K562 (cell line): ENCODE data around the gene TMPRSS5. TPM values are rescaled to one million over a fixed set of nuclear protein-coding genes. Genes with fewer than 3 reads are reported as not detected.
A peak's percentile ranks its signal among the peaks of the same experiment; 100 is the strongest.

Experiments
- ETS2 ChIP-seq: IDR thresholded peaks from 2 replicates; pipeline ENCODE4 v1.6.1; 2016; ENCODE audit warnings: borderline replicate concordance, missing genetic modification characterization, mild to moderate bottlenecking, moderate library complexity, missing compliant biosample characterization; ENCODE audit not compliant: poor library complexity, severe bottlenecking
- GABPB2 ChIP-seq: fragments of 250-450 bp; sonication (Bioruptor Pico); conservative IDR thresholded peaks from 2 replicates; pipeline ENCODE4 v1.5.1; 2021; ENCODE audit warnings: mild to moderate bottlenecking
- HDGF ChIP-seq: fragments of 450-650 bp; IDR thresholded peaks from 2 replicates; pipeline ENCODE4 v1.6.1; 2016
- HOXB6 ChIP-seq: fragments of 250-450 bp; sonication (Bioruptor Pico); IDR thresholded peaks from 2 replicates; pipeline ENCODE4 v1.5.1; 2022; ENCODE audit warnings: mild to moderate bottlenecking, borderline replicate concordance
- KLF16 ChIP-seq: IDR thresholded peaks from 2 replicates; pipeline ENCODE4 v1.6.1; 2016; ENCODE audit warnings: antibody characterized with exemption
- PHF8 ChIP-seq: fragments of 200-600 bp; sonication (generic); IDR thresholded peaks from 2 replicates; pipeline ENCODE4 v1.6.1; 2012; ENCODE audit warnings: mixed run types, mild to moderate bottlenecking, inconsistent platforms, low read length, moderate library complexity, borderline replicate concordance
- POLR3G ChIP-seq: IDR thresholded peaks from 2 replicates; pipeline ENCODE4 v1.6.1; 2011; ENCODE audit not compliant: insufficient read length, insufficient replicate concordance; ENCODE audit errors: extremely low read depth
- PURB ChIP-seq: sonication (generic); formaldehyde crosslinking; IDR thresholded peaks from 2 replicates; pipeline ENCODE4 v1.9.0; 2021; ENCODE audit warnings: low read depth, mild to moderate bottlenecking, missing genetic modification reagents
- RB1 ChIP-seq: fragments of 450-650 bp; IDR thresholded peaks from 2 replicates; pipeline ENCODE4 v1.6.1; 2017; ENCODE audit warnings: low read depth, mild to moderate bottlenecking
- SLC30A9 ChIP-seq: fragments of 250-450 bp; sonication (Bioruptor Pico); IDR thresholded peaks from 2 replicates; pipeline ENCODE4 v1.8.0; 2022; ENCODE audit warnings: mild to moderate bottlenecking, moderate library complexity
- SMAD4 ChIP-seq: fragments of 250-450 bp; sonication (Bioruptor Pico); conservative IDR thresholded peaks from 2 replicates; pipeline ENCODE4 v1.8.0; 2021; ENCODE audit warnings: inconsistent platforms, mild to moderate bottlenecking, moderate library complexity
- SMARCE1 ChIP-seq: fragments of 450-650 bp; IDR thresholded peaks from 2 replicates; pipeline ENCODE4 v1.7.1; 2016; ENCODE audit warnings: mild to moderate bottlenecking
- SOX6 ChIP-seq: fragments of 450-650 bp; IDR thresholded peaks from 2 replicates; pipeline ENCODE4 v1.6.1; 2014; ENCODE audit warnings: mild to moderate bottlenecking
- TAF15 ChIP-seq: fragments of 200-400 bp; formaldehyde crosslinking; IDR thresholded peaks from 2 replicates; pipeline ENCODE4 v1.6.1; 2017; ENCODE audit warnings: mild to moderate bottlenecking, low read depth, low read length, moderate library complexity
- TAF9B ChIP-seq: fragments of 450-650 bp; IDR thresholded peaks from 2 replicates; pipeline ENCODE4 v1.6.1; 2018; ENCODE audit warnings: mild to moderate bottlenecking; ENCODE audit not compliant: partially characterized antibody
- TBP ChIP-seq: optimal IDR thresholded peaks from 2 replicates; pipeline ENCODE3; 2011; ENCODE audit warnings: low read depth, low read length, improper control_type of control experiment
- TCF3 ChIP-seq: sonication (generic); formaldehyde crosslinking; IDR thresholded peaks from 2 replicates; pipeline ENCODE4 v1.4.0; 2020; ENCODE audit warnings: mild to moderate bottlenecking, missing genetic modification reagents
- TEAD2 ChIP-seq: fragments of 450-650 bp; IDR thresholded peaks from 2 replicates; pipeline ENCODE4 v1.6.1; 2016; ENCODE audit warnings: missing genetic modification characterization, control low read depth, missing compliant biosample characterization
- ZFP30 ChIP-seq: fragments of 250-450 bp; sonication (Bioruptor Pico); IDR thresholded peaks from 2 replicates; pipeline ENCODE4 v1.8.0; 2022; ENCODE audit warnings: moderate library complexity, mild to moderate bottlenecking, inconsistent platforms, borderline replicate concordance
- ZNF184 ChIP-seq: sonication (generic); formaldehyde crosslinking; IDR thresholded peaks from 2 replicates; pipeline ENCODE4 v1.5.0; 2020; ENCODE audit warnings: missing genetic modification reagents
- ZNF212 ChIP-seq: fragments of 450-650 bp; formaldehyde crosslinking; IDR thresholded peaks from 2 replicates; pipeline ENCODE4 v1.4.0; 2020; ENCODE audit warnings: mild to moderate bottlenecking
- ZNF444 ChIP-seq: fragments of 250-450 bp; sonication (Bioruptor Pico); IDR thresholded peaks from 2 replicates; pipeline ENCODE4 v1.4.0; 2020; ENCODE audit warnings: mild to moderate bottlenecking, moderate library complexity
- ZNF696 ChIP-seq: fragments of 250-450 bp; sonication (Bioruptor Pico); conservative IDR thresholded peaks from 2 replicates; pipeline ENCODE4 v1.4.0; 2020; ENCODE audit warnings: mild to moderate bottlenecking, moderate library complexity
- ZNF717 ChIP-seq: fragments of 250-450 bp; sonication (Bioruptor Pico); IDR thresholded peaks from 2 replicates; pipeline ENCODE4 v1.5.0; 2021
- ZNF77 ChIP-seq: fragments of 250-450 bp; sonication (Bioruptor Pico); IDR thresholded peaks from 2 replicates; pipeline ENCODE4 v1.5.0; 2020
- ZNF830 ChIP-seq: fragments of 250-450 bp; sonication (Bioruptor Pico); IDR thresholded peaks from 2 replicates; pipeline ENCODE4 v1.5.0; 2021; ENCODE audit warnings: mild to moderate bottlenecking
- polyA plus RNA-seq, 8 experiments: library from polyadenylated mRNA; depleted of rRNA in 4 of 8; stranded (reverse) in 5 of 8; unstranded in 3 of 8; fragments of >200 nt; fragmentation: Nextera tagmentation in 2 of 8; fragmentation: Illumina TruSeq in 1 of 8; extraction: Ambion mirVana in 2 of 8; extraction: Trizol in 1 of 8; gene quantifications; 2 replicates each; pipeline versions ENCODE4 v1.2.1 to v1.2.3, GENCODE V29; 2011 to 2014; ENCODE audit warnings: inconsistent platforms in 1 of 8, missing spikeins in 1 of 8
- total RNA-seq, 7 experiments: library from RNA; depleted of rRNA in 6 of 7; stranded (reverse); fragments of >200 nt in 6 of 7; fragmentation: Illumina TruSeq in 2 of 7; extraction: Trizol in 2 of 7; gene quantifications; 2 replicates each; pipeline versions ENCODE4 v1.2.1 to v1.2.3, GENCODE V29; 2011 to 2021; ENCODE audit warnings: low replicate concordance in 1 of 7
- TF ChIP-seq, protein P1 (sequence below): sonication (generic); IDR thresholded peaks from 2 replicates; pipeline ENCODE4 v1.6.1; 2016
- TF ChIP-seq, protein P2 (sequence below): fragments of 250-450 bp; sonication (Bioruptor Pico); IDR thresholded peaks from 2 replicates; pipeline ENCODE4 v1.8.0; 2021; ENCODE audit warnings: moderate library complexity, mild to moderate bottlenecking, inconsistent platforms
- TF ChIP-seq, protein P3 (sequence below): sonication (generic); formaldehyde crosslinking; IDR thresholded peaks from 2 replicates; pipeline ENCODE4 v1.5.0; 2020; ENCODE audit warnings: missing genetic modification reagents

TMPRSS5 gene
- total and polyA plus RNA-seq, 9 of the 15 experiments (the other 6 are each of a cell fraction or from before 2014, with no cell fraction given), result 0.07 to 0.49 (median 0.17) TPM; not detected in 1

DNA sequence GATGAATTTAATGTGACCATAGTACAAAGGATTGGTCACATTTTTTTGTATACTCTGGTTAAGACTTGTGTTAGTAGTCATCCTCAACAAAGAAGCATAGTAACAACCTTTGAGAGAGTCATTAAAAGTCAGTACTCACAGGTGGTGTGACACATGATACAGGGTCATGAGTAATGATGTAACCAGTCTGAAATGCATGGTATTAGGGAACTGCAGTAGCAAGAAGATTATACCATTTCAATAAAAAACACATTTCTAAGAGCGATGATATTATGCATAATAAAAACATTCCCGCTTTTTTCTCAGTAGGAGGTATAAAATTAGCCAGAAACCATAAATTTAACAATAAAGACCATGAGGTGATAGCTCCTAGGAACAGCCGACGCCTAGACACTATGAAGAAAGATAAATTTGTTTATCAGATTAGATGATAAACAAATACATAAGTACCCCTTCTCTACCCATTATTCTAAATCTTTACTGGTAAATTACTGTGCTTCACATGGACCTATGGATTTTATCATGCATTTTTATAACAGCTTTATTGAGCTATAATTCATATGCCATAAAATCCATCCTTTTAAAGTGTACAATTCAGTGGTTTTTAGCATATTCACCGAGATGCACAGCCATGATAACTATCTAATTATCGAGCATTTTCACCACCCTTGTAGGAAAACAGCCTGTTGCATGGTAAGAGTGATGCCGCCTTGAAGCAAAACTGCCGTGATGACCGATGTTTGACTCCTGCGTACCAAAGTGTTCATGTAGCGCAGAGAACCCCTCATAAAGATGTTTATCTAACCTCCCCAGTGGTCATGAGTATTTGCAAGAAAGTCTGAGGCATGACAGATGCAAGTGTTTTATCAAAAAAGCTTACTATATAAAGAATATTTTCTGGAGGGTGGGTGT lies 41.8 kb downstream of the TMPRSS5 start (continued):
- TF ChIP-seq ZNF696 (CRISPR knock-in tag), result no peak
- no peak for TF ChIP-seq SLC30A9 (CRISPR knock-in tag)
- TF ChIP-seq HOXB6, result no peak
- TF ChIP-seq, protein P1, sequence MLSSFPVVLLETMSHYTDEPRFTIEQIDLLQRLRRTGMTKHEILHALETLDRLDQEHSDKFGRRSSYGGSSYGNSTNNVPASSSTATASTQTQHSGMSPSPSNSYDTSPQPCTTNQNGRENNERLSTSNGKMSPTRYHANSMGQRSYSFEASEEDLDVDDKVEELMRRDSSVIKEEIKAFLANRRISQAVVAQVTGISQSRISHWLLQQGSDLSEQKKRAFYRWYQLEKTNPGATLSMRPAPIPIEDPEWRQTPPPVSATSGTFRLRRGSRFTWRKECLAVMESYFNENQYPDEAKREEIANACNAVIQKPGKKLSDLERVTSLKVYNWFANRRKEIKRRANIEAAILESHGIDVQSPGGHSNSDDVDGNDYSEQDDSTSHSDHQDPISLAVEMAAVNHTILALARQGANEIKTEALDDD, result peak; percentile 67; the same call in 1 of the 2 replicates
- no peak for TF ChIP-seq GABPB2 (CRISPR knock-in tag)
- no peak for TF ChIP-seq TBP
- TF ChIP-seq, protein P2, sequence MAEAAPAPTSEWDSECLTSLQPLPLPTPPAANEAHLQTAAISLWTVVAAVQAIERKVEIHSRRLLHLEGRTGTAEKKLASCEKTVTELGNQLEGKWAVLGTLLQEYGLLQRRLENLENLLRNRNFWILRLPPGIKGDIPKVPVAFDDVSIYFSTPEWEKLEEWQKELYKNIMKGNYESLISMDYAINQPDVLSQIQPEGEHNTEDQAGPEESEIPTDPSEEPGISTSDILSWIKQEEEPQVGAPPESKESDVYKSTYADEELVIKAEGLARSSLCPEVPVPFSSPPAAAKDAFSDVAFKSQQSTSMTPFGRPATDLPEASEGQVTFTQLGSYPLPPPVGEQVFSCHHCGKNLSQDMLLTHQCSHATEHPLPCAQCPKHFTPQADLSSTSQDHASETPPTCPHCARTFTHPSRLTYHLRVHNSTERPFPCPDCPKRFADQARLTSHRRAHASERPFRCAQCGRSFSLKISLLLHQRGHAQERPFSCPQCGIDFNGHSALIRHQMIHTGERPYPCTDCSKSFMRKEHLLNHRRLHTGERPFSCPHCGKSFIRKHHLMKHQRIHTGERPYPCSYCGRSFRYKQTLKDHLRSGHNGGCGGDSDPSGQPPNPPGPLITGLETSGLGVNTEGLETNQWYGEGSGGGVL (CRISPR knock-in tag), result no peak
- TF ChIP-seq TCF3 (CRISPR knock-in tag), result no peak
- TF ChIP-seq ZNF184, result no peak
- TF ChIP-seq ETS2, result no peak
- no peak for TF ChIP-seq SMAD4 (CRISPR knock-in tag)
- TF ChIP-seq KLF16, result no peak
- TF ChIP-seq RB1, result no peak
- TF ChIP-seq PURB (CRISPR knock-in tag), result no peak
- TF ChIP-seq TAF15, result no peak
- no peak for TF ChIP-seq POLR3G
- TF ChIP-seq, protein P3, sequence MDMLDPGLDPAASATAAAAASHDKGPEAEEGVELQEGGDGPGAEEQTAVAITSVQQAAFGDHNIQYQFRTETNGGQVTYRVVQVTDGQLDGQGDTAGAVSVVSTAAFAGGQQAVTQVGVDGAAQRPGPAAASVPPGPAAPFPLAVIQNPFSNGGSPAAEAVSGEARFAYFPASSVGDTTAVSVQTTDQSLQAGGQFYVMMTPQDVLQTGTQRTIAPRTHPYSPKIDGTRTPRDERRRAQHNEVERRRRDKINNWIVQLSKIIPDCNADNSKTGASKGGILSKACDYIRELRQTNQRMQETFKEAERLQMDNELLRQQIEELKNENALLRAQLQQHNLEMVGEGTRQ (CRISPR knock-in tag), result no peak
- peak; percentile 56 for TF ChIP-seq TAF9B
- TF ChIP-seq TEAD2, result peak; percentile 73; the same call in 1 of the 2 replicates
- TF ChIP-seq SOX6, result no peak
- TF ChIP-seq ZNF830 (CRISPR knock-in tag), result no peak
- TF ChIP-seq HDGF, result no peak
- no peak for TF ChIP-seq ZFP30
- no peak for TF ChIP-seq PHF8
- no peak for TF ChIP-seq ZNF212
- no peak for TF ChIP-seq ZNF444 (CRISPR knock-in tag)
- TF ChIP-seq ZNF77, result no peak
- TF ChIP-seq SMARCE1, result no peak
- TF ChIP-seq ZNF717 (CRISPR knock-in tag), result no peak
